ENCODE measurements around the gene SORCS2. TPM values are rescaled to one million over a fixed set of nuclear protein-coding genes. Genes with fewer than 3 reads are reported as not detected.

The SORCS2 gene
- polyA plus RNA-seq, 1 of the 3 experiments (the other 2 are of a cell fraction), result 1.6 TPM

- TF ChIP-seq FOSL2 (IDR thresholded peaks at IDR 0.05; ENCODE audit: borderline replicate concordance, low read depth), result no peak
- TF ChIP-seq YY1 (IDR thresholded peaks at IDR 0.05; ENCODE audit: low read depth), result no peak
Observed at GRCh38 chr4:7337196-7338058, 145.1 kb downstream of the SORCS2 start (continued).

GRCh38 chr4:7338059-7338452 lies 145.7 kb downstream of the SORCS2 start:
- DNase-seq, result no peak
- no peak overlapping the region for H3K4me2 ChIP-seq
- ChIA-PET CTCF (interaction anchor here (1.6 to 3.9 kb wide), 2 partner anchors 11 to 144 kb away, joined by 3 to 57 read pairs; partner anchors contain the start of gene SORCS2), POLR2A (no interaction called here)
- 74% methylated on average over 5 of the region's 5 CpGs for WGBS (ENCODE audit: low lambda C conversion rate)
- no peaks in the 10 kb centered on the region for H4K20me1 ChIP-seq (ENCODE audit: insufficient read depth)
- H3K9me3 ChIP-seq, result no peaks in the 10 kb centered on the region
- no peaks in the 10 kb centered on the region for H3K4me1 ChIP-seq (ENCODE audit: control insufficient read depth in 1 of 2, insufficient read depth in 2 of 2, low read depth in 1 of 2, low read length in 1 of 2)
- H3K9ac ChIP-seq, result no peak overlapping the region
- no peak overlapping the region for H3K4me3 ChIP-seq (ENCODE audit: low read depth in 2 of 2, low read length in 1 of 2)
- H3F3A ChIP-seq (replicated peaks; ENCODE audit: insufficient read depth), result no peaks in the 10 kb centered on the region
- H3K27ac ChIP-seq (ENCODE audit: low read depth in 2 of 2, low read length in 1 of 2), result no peak overlapping the region
- H3K79me2 ChIP-seq (ENCODE audit: insufficient read depth), result no peaks in the 10 kb centered on the region
- TF ChIP-seq SIN3A (IDR thresholded peaks at IDR 0.05; ENCODE audit: borderline replicate concordance, low read depth, low read length) (no peak), MAX (IDR thresholded peaks at IDR 0.05; ENCODE audit: low read depth) (no peak), EZH2phosphoT487 (IDR thresholded peaks at IDR 0.05; ENCODE audit: borderline replicate concordance, low read depth) (no peak), TAF1 (IDR thresholded peaks at IDR 0.05; ENCODE audit: borderline replicate concordance, low read depth, low read length) (no peak)
- no peaks in the 10 kb centered on the region for H3K27me3 ChIP-seq (ENCODE audit: insufficient read depth)
- no peaks in the 10 kb centered on the region for H3K9me2 ChIP-seq
- H2AFZ ChIP-seq (ENCODE audit: low read depth), result no peak overlapping the region
- H3K36me3 ChIP-seq (replicated peaks in 1 of 2; ENCODE audit: control insufficient read depth in 1 of 2, insufficient read depth in 2 of 2, low read length in 1 of 2), result no peaks in the 10 kb centered on the region

GRCh38 chr4:7338876-7339623 lies 146.7 kb downstream of the SORCS2 start:
- 76% methylated on average over 6 of the region's 19 CpGs for WGBS (ENCODE audit: low lambda C conversion rate)
- H3K9ac ChIP-seq, result no peak overlapping the region
- CTCF ChIA-PET, result interaction anchor here (0.6 to 1.6 kb wide), 3 partner anchors 10 to 485 kb away, joined by 3 read pairs; no protein-coding TSS in a partner anchor

More at GRCh38 chr4:7338876-7339623, 146.7 kb downstream of the SORCS2 start:
- TF ChIP-seq EP300 (IDR thresholded peaks at IDR 0.05; ENCODE audit: borderline replicate concordance in 1 of 2, low read depth in 1 of 2, low read length in 1 of 2), result no peak
- no peak for TF ChIP-seq GATA2 (CRISPR knock-in tag; IDR thresholded peaks at IDR 0.05)
- TF ChIP-seq CHD2 (IDR thresholded peaks at IDR 0.05; ENCODE audit: low read length, partially characterized antibody), result no peak
- TF ChIP-seq NFIC (IDR thresholded peaks at IDR 0.05; ENCODE audit: borderline replicate concordance), result no peak
- no peak for TF ChIP-seq POLR2AphosphoS5 (IDR thresholded peaks at IDR 0.05; ENCODE audit: low read depth, low read length)
- TF ChIP-seq JUND (IDR thresholded peaks at IDR 0.05), result no peak
- TF ChIP-seq PBX3 (IDR thresholded peaks at IDR 0.05), result no peak
- TF ChIP-seq TAF1 (IDR thresholded peaks at IDR 0.05; ENCODE audit: borderline replicate concordance, low read depth, low read length), result no peak
- no peak for TF ChIP-seq IRF3 (IDR thresholded peaks at IDR 0.05; ENCODE audit: low read depth, low read length)
- no peak for TF ChIP-seq CTCF (IDR thresholded peaks at IDR 0.05)
- TF ChIP-seq EZH2phosphoT487 (IDR thresholded peaks at IDR 0.05; ENCODE audit: borderline replicate concordance, low read depth), result no peak
- TF ChIP-seq YY1 (IDR thresholded peaks at IDR 0.05; ENCODE audit: low read depth), result no peak
- no peak for TF ChIP-seq SIN3A (IDR thresholded peaks at IDR 0.05; ENCODE audit: borderline replicate concordance, low read depth, low read length)
- TF ChIP-seq FOXJ3 (CRISPR knock-in tag; IDR thresholded peaks at IDR 0.05), result no peak
- no peaks in the 10 kb centered on the region for H3K9me2 ChIP-seq
- DNase-seq, result no peak
- no peaks in the 10 kb centered on the region for H3K4me1 ChIP-seq (ENCODE audit: control insufficient read depth in 1 of 2, insufficient read depth in 2 of 2, low read depth in 1 of 2, low read length in 1 of 2)
- H2AFZ ChIP-seq (ENCODE audit: low read depth), result no peak overlapping the region
- H4K20me1 ChIP-seq (ENCODE audit: insufficient read depth), result no peaks in the 10 kb centered on the region
- no peaks in the 10 kb centered on the region for H3K27me3 ChIP-seq (ENCODE audit: insufficient read depth)
- no peaks in the 10 kb centered on the region for H3K9me3 ChIP-seq
- H3F3A ChIP-seq (replicated peaks; ENCODE audit: insufficient read depth), result no peaks in the 10 kb centered on the region
- H3K4me2 ChIP-seq, result no peak overlapping the region
- POLR2A ChIA-PET, result no interaction called here
- H3K27ac ChIP-seq (ENCODE audit: low read depth in 2 of 2, low read length in 1 of 2), result no peak overlapping the region
- H3K4me3 ChIP-seq (ENCODE audit: low read depth in 2 of 2, low read length in 1 of 2), result no peak overlapping the region
- no peaks in the 10 kb centered on the region for H3K79me2 ChIP-seq (ENCODE audit: insufficient read depth)
- no peaks in the 10 kb centered on the region for H3K36me3 ChIP-seq (replicated peaks in 1 of 2; ENCODE audit: control insufficient read depth in 1 of 2, insufficient read depth in 2 of 2, low read length in 1 of 2)

All from SK-N-SH (cell line).